ENCODE measurements around the gene ABAT.
"Not testable (repeated sequence)": the region's sequence is repeated elsewhere in the genome, so short reads cannot be mapped to it uniquely, and the experiment has no call there.

Gene ABAT

GRCh38 chr16:8781797-8782196 lies 107.4 kb downstream of the ABAT start:
- TF ChIP-seq CTCF (IDR thresholded peaks at IDR 0.05; ENCODE audit: low read depth, low read length) = no peak
- H3K4me3 ChIP-seq (ENCODE audit: low read depth, low read length) = no peak overlapping the region

- TF ChIP-seq CTCF (IDR thresholded peaks at IDR 0.05; ENCODE audit: low read depth, low read length) = no peak
- H3K4me3 ChIP-seq (ENCODE audit: low read depth, low read length) = no peak overlapping the region
These were observed 108.3 kb downstream of the ABAT start for GRCh38 chr16:8782673-8783072.

- TF ChIP-seq CTCF (IDR thresholded peaks at IDR 0.05; ENCODE audit: low read depth, low read length) = no peak
- no peak overlapping the region for H3K4me3 ChIP-seq (ENCODE audit: low read depth, low read length)
These were observed 111.0 kb downstream of the ABAT start for GRCh38 chr16:8785408-8785807.

- not testable (repeated sequence) for H3K4me3 ChIP-seq (ENCODE audit: low read depth, low read length)
These were observed 111.9 kb downstream of the ABAT start for GRCh38 chr16:8786316-8786715.

GRCh38 chr16:8788578-8789172 lies 114.3 kb downstream of the ABAT start:
- H3K4me3 ChIP-seq (ENCODE audit: low read depth, low read length) = no peak overlapping the region
- TF ChIP-seq CTCF (IDR thresholded peaks at IDR 0.05; ENCODE audit: low read depth, low read length) = no peak

- H3K4me3 ChIP-seq (ENCODE audit: low read depth, low read length) = no peak overlapping the region
- TF ChIP-seq CTCF (IDR thresholded peaks at IDR 0.05; ENCODE audit: low read depth, low read length) = no peak
These were observed 120.7 kb downstream of the ABAT start for GRCh38 chr16:8795091-8795490.

GRCh38 chr16:8795818-8796217 lies 121.4 kb downstream of the ABAT start:
- no peak overlapping the region for H3K4me3 ChIP-seq (ENCODE audit: low read depth, low read length)
- TF ChIP-seq CTCF (IDR thresholded peaks at IDR 0.05; ENCODE audit: low read depth, low read length) = no peak
